GM21576 (cell line): Measurements from ENCODE around the gene ZNF653.

Experiments
- ATAC-seq: cut with Tn5 transposase; IDR thresholded peaks from one replicate; pipeline ENCODE4 v1.9.1; 2021; ENCODE audit warnings: mild to moderate bottlenecking, moderate library complexity; ENCODE audit not compliant: unreplicated experiment

ZNF653 gene

GRCh38 chr19:11519138-11519537 is 13.5 kb upstream of the ZNF653 start:
- no peak for ATAC-seq

DNA sequence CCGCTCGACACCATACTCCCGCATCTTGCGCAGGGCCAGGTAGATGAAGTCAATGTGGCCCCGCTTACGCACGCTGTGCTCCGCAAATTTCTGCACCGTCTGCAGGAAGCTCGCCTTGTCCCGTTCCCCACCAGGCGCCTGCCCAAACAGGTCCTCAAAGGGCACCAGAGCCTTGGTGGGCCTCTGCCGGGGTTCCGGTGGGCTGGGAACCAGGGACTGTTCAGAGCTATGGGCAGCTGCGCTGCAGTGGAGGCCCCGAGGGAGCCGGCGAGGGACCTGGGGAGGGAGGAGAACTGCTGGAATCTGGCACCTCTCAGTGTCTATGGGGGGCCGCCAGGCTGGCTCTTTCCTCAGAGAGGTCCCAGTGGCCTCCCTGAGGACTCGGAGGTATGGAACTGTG is 8.3 kb upstream of the ZNF653 start:
- no peak for ATAC-seq

GRCh38 chr19:11510444-11510843 is 4.8 kb upstream of the ZNF653 start:
- ATAC-seq: no peak

DNA sequence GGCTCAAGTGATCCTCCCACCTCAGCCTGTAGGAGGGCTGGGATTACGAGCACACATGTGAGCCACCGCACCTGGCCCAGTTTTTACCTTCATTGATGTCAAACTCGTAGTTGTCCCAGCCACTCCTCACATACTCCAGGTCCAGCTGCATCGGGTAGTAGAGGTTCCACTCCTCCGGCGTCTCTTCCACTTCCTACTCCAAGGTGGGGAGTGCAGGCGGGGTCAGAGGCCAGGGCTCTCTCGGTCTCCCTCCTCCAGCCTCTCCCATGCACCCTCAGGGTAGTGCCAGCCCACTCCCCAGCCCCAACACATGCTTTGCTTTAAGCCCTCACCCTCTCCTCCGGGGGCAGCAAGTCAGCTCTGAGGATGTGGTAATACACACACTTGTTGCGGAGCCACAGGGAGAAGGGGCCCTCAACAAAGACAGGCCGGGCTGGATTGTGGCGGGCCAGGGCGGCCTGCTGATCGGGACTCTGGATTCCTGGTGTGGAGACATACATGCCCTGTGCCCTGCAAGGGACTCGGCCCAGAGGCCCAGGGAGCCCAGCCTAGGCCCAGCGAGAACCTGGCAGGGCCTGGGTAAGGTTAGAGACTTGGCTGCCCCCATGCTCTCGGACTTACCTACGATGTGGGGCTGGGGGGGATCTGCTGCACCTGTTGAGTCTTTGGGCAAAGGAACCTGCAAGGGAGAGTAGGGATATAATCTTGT is 1.9 kb upstream of the ZNF653 start:
- no peak for ATAC-seq

DNA sequence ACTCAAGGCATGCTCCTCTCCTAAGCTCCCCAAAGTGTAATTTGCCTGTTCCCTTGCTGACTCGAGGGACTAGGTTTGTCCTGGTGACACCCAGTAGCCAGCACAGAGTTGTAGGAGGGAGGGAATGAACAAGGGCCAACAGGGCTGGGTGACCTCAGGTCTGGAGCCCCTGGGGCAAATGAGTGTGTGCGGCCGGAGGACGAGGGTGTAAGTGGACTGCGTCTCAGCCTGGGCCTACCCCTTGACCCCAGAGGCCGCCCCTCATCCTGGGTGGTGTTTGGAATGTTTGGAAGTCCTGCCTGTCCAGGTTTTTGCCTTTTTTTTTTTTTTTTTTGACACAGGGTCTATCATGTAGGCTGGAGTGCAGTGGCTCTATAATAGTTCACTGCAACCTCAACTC is 1.3 kb upstream of the ZNF653 start:
- no peak for ATAC-seq

- peak; percentile 26 for ATAC-seq
Observed at GRCh38 chr19:11506101-11506555, 489 bp upstream of the ZNF653 start.

GRCh38 chr19:11505032-11505503 is 571 bp downstream of the ZNF653 start:
- peak; percentile 83 for ATAC-seq

- no peak for ATAC-seq
Observed at GRCh38 chr19:11504502-11505031, 1.1 kb downstream of the ZNF653 start.

- ATAC-seq: no peak
Observed at GRCh38 chr19:11499890-11500420, 5.7 kb downstream of the ZNF653 start.

DNA sequence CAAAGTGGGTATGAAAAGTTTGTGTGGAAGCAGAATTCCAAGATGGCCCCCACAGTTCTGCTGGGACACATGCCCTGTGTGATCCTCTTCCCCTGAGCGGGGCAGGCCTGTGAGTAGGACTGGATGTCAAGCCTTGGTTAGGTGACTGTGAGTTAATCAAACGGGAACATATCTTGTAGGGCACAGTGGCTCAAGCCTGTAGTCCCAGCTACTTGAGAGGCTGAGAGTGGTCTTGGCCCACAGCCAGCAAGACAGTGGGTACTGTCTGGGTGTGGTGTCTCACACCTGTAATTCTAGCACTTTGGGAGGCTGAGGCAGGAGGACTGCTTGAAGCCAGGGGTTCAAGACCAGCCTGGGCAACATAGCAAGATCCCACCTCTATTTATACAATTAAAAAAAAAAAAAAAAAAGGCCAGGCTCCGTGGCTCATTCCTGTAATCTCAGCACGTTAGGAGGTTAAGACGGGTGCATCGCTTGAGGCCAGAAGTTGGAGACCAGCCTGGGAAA is 6.4 kb downstream of the ZNF653 start:
- no peak for ATAC-seq

- no peak for ATAC-seq
Observed at GRCh38 chr19:11496391-11497163, 9.1 kb downstream of the ZNF653 start.

DNA sequence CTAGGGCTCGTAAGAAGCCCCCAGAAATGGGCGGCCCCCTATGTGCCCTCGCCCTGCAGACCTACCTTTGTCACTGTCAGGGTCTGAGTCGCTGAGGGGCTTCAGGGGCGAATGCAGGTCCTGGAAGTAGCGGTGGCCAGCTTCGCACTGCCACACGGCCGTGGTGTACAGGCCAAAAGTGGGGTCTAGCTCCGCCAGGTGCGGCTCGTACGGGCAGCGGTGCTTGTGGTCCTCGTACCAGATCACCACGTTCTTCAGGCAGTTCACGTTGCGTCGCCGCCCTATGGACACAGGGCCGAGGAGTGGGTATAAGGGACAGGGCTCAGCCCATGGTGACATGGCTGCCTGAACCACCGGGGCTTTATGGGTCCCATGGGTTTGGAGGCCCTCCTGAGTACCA is 9.8 kb downstream of the ZNF653 start:
- no peak for ATAC-seq

DNA sequence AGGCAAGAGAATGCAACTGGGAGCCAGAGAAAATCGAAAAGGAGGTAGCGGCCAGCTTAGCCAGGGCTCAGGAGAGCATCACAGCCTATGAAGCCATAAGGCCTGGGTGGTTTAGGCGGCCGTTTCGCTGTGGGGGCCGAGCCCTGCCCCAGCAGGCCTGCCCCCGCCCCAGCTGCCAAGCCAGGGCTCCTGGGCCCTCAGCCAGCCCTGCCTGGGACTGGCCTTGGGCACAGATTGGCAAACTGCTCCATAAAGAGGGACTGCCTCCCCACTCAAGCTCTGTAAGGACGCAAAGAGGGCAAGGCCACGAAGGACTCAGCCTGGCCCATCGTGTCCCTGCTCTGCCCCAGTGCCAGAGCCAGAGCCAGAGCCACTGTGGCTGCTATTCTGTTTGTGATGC is 10.2 kb downstream of the ZNF653 start:
- no peak for ATAC-seq

GRCh38 chr19:11494634-11495285 is 10.9 kb downstream of the ZNF653 start:
- no peak for ATAC-seq

GRCh38 chr19:11489378-11489777 is 16.3 kb downstream of the ZNF653 start:
- no peak for ATAC-seq

DNA sequence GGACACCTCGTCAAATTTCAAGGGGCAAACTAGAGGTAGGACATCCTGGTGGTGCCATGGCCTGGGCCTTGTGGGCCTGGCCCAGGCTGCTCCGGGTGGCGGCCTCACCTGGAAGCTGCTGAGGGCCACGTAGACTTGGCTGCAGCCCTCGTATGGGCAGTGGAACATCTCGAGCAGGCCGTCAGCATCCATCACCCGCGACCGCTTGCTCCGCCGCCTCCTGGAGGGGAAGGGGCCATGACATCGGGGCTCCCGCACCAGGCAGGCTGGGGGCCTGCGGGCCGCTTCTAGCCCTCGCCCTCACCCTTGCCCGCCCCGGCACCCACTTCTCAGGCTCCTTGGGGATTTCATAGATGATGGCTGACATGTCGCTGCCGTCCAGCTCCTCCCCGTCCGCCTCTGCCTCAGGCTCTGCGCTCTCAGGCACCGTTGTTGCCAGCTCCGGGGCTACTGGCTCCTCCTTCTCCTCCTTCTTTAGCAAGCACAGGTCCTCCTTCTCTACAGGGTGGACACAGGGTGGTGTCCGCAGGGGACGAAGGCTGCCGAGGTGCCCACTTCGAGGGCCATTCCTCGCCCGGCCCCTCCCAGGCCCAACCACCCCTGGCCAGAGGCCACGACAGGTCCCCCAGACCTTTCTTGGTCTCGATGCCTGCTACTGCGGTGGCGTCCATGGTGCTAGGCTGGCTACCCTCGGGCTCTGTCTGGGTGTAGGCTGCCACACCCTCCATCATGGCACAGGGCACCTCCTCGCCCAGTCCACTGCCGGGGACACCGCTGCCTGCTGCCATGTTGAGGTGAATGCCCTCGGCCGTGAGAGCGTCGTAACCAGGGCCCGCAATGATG is 18.8 kb downstream of the ZNF653 start:
- ATAC-seq: no peak

- no peak for ATAC-seq
Observed at GRCh38 chr19:11485245-11485837, 20.3 kb downstream of the ZNF653 start.

- no peak for ATAC-seq
Observed at GRCh38 chr19:11483366-11484111, 22.1 kb downstream of the ZNF653 start.
